Right ventricle myocardium superior (tissue), 1 donor: ENCODE measurements around the gene TSPAN5. TPM values are rescaled to one million over a fixed set of nuclear protein-coding genes. Genes with fewer than 3 reads are reported as not detected.

Experiments
- ATAC-seq: fragments of 200-7000 bp; cut with Tn5 transposase; one replicate; pipeline ENCODE4 v1.9.1; 2020; ENCODE audit warnings: mild to moderate bottlenecking; ENCODE audit not compliant: poor library complexity
- DNase-seq: peaks from one replicate; pipeline ENCODE4 v3.0.0-alpha.2; 2020
- intact Hi-C: fragments of 100-400 bp; cut with DNase I; formaldehyde crosslinking; loops from one replicate; pipeline ENCODE4 v1.11.2; 2022
- total RNA-seq: library from RNA; stranded (reverse); fragmentation: NEBNext Ultra II Directional; extraction: Animal tissue kit (Norgen Biotek cat#: 25700); gene quantifications from one replicate; pipeline ENCODE4 v1.2.1, GENCODE V29; 2021
- donor health status: DM: no; HTN: yes; CAD: no; lungs with severe emphysema.

Gene TSPAN5
- total RNA-seq, 1 donor from 2014 or later: 1.6 TPM

DNA sequence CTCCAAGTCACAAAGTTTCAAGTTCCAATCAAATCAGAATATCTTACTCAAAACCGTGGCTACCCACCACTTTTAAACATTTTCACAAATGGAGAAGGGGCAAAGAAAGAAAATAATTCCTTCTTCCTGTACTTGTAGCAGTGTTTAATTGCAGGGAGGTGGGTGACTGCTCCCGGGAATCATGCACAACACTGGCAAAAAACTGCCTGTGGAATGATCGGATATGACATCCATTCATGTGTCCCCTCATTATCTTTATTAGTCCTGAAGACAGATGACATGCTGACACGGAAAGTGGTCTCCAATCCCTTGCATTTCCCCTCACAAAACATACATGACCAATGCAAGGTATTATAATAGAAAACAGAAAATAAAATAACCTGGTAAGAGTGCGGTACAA, 2.0 kb downstream of the TSPAN5 start:
- intact Hi-C loops: no loop called here
- DNase-seq: no peak
- ATAC-seq: no peak

DNA sequence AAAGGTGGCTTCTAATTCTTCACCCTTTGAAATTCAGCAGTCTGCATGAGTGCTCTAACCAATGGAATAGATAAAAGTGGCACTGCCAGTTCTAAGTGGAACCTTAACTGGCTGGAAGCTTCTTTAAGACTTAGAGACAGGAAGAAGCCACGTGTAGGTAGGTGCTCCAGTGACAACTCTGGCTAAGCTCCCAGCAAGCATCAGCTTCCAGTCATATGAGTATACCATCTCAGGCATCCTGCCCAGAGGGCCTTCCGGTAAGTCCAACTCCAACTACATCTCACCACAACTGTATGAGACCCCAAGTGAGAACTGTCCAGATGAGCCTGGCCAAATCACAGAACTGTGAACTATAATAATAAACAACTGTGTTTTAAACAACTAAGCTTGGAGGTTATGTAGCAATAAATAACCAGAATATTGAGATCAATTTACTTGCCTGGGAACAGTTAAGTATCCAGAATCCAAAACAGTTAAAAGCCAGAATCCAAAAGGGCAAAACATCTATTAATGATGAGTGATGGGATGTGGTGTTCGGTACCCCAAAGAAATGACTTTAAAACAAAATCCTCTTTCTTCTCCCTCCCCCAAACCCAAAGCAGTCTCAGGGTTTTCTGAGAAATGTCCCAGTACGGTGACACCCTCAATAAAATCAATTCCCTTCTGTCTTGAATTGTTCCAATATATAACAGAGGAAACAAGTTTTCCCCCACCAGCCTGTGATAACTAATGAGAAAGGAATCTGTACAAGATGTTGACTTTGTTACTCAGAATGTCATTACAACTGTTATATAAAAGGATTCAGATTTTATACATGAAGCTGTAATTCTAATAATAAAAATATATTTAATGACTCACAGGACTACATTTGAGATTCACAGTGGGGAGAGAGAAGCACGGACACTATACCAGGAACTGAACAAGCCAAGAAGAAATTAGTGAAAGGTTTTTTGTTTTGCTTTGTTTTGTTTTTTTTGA, 4.2 kb downstream of the TSPAN5 start:
- intact Hi-C loops: no loop called here
- no peak for DNase-seq
- ATAC-seq: no peak

DNA sequence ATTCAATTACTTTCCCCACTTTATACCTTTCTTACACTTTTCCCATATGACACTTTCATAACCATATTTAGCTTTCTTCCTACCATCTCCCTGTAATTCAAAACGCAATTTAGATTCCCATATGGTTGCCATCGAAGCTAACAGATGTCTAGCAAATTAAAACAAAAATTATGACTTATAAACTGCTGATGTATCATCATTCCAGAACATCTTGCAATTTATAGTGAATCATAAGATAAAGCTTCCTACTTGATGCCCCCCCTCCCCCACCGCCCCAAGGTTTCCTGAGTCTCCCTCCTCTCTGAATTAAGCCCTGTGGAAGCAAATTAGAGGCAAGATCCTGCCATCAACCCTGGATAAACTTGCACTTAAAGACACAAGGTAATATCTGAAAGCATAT, 5.4 kb downstream of the TSPAN5 start:
- ATAC-seq (no peak), DNase-seq (no peak)
- intact Hi-C loops: no loop called here

DNA sequence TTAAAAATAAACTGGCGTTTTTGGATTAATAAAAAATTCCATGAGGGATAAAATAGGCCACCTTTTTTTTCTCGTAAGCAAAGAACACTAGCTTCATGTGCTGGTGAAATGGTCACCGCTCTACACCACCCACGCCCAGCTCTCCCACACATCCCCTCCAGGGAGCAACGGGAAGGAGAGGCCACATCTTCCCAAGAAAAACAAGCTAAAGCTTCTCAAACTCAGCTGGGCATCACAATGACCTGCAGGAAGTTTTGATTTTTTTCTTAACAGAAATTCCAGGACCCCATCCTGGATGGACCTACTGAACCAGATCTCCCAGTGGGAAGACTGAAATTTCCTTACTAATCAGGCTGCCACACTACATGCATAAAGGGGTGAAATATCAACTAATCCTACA, 9.8 kb downstream of the TSPAN5 start:
- no peak for ATAC-seq
- DNase-seq: no peak
- intact Hi-C loops: no loop called here

DNA sequence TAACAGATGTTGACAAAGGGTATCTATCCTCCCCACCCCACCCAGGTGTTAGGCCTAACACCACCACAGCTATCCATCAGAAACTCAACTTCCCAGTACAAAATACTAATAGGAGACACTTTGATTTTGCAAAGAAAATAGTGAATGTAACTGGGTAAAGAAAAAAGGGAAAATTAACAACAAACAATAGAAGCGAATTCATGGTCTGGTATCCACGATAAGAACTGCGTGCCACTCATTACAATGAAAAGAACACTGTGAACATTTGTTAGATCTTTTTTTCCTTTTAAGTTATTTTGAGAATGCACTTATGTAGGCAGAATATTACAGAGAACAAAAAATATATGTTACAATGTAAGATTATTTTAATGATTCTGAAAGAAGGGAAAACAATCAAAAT, 12.0 kb downstream of the TSPAN5 start:
- DNase-seq (no peak), ATAC-seq (no peak)
- intact Hi-C loops: no loop called here

DNA sequence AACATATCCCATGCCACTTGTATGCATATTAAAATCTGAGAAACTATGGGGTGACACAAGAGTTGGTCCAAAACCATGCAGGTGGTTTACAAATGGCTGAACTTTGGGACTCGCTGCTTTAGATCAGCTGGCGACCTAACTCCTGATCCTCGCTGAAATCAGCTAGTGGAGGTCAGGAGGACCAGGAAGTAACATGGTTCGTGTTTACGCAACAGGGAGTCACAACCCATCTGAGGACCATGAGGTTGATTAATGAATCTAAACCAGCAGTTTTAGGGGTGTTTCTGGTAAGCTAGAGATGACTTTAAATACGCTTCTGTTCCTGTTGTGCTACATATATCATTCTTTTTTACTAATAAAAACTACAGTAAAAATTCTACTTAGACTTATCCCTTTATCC, 12.9 kb downstream of the TSPAN5 start:
- no peak for DNase-seq
- no peak for ATAC-seq
- intact Hi-C loops: no loop called here

DNA sequence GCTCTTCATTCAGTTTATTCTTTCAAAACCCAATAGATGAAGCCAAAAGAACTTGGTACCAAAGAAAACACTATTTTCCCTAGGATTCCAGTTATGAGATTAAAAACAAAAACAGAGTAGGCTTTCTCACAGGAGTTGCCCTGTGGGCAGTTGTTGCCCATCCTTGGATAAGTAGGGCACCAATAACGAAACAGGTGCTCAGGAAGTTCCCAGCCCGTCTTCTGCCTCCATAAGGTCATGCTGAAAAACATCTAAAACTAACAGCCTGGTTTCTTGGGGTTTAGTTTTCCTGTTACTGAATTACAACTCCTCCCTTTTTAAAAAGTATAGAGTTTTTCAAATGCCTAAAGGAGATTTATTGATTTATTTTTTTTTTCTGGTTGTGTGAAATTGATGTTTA, 14.7 kb downstream of the TSPAN5 start:
- intact Hi-C loops: no loop called here
- DNase-seq (no peak), ATAC-seq (no peak)

DNA sequence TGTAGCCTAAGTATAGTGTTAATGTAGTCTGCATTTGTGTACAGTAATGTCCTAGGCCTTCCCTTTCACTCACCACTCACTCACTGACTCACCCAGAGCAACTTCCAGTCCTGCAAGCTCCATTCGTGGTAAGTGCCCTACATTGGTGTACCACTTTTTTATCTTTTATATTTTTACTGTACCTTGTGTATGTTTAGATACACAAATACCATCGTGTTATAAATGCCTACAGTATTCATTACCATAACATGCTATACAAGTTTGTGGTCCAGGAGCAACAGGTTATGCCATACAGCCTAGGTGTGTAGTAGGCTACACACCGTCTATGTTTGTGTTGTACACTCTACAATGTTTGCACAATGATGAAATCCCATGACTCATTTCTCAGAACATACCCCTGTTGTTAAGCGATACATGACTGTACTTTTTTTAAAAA, 15.4 kb downstream of the TSPAN5 start:
- ATAC-seq: no peak
- no peak for DNase-seq
- intact Hi-C loops: no loop called here

DNA sequence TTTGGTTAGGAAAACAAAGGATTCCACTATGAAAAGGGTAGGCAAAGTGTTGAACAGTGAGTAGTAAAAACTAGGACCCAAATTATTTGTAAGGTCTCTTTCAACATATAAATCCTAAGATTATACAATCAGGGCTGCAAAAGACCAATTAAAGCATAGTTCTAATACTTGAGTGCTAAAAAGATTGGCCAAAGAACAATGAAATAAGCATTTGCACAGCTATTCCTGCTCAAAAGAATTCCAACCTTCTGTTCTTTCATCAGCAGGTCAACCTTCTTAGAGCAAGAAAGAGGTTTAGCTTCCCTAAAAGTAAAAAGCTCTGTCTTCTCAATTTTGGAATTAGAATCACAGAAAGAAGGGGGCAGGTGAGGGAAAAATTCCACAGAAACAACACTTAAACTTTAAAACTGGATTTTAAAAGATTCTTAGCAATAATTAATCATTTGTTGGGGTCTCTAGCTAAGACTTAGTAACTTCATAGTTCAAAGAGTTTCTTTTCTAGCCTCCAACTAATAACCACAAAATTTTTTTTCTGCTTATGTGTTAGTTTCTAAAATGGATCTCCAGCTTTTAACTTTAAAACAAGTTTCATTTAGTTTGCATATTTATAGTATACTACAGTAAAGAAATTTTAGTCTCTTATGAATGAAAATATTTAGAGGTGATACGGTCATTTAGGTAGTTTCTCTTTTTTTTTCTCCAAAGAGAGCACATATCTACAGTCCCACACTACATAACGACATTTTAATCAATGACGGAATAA, 16.3 kb downstream of the TSPAN5 start:
- intact Hi-C loops: no loop called here
- no peak for ATAC-seq
- DNase-seq: no peak

DNA sequence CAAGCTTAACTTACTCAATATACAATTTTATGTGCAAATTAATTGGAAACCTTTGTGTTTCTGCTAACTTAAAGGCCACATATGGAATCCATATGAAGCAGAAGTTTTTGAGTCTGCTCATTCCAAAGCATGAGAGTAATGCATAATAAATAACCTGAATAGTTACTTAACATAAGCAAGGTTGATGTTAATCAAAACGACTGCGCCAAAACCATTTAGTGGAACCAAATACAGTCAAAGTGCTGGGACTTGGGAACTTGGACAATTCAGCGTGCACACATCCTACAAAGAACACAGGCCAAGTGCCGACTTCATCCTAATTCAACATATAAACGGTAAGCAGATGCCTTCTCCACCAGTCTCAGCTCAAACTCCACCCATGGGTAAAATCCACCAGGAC, 17.0 kb downstream of the TSPAN5 start:
- ATAC-seq (no peak), DNase-seq (no peak)
- intact Hi-C loops: no loop called here

DNA sequence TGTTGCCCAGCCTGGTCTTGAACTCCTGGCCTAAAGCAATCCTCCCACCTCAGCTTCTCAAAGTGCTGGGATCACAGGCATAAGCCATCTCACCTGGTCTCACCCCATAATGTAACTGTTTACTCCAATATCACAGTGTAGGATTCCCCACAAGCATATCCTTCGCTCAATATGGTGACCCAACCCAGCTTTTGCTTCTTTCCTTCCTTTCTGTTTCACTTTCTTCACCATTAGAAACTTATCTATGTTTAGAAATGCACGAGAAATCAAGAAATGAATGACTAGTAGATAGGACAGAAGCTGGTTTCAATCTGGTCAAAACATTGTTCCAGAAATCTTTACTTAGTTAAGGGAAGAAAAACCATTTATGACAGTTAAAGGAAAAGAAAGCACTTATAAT, 18.9 kb downstream of the TSPAN5 start:
- DNase-seq (no peak), ATAC-seq (no peak)
- intact Hi-C loops: no loop called here

DNA sequence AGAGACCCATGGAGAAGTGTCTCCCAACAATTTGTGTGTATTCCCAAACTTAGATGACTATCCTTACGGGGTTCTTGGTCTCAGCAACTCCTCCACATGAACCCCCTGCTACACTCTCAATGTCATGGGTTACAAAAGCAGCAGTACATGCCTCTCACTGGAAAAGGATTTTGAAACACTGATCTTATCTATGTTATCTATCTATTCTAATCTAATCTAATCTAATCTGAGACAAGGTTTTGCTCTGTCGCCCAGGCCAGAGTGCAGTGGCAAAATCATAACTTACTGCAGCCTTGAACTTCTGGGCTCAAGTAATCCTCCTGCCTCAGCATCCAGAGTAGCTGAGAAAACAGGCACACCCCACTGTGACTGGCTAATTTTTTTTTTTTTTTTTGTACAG, 19.3 kb downstream of the TSPAN5 start:
- DNase-seq (no peak), ATAC-seq (no peak)
- intact Hi-C loops: no loop called here

DNA sequence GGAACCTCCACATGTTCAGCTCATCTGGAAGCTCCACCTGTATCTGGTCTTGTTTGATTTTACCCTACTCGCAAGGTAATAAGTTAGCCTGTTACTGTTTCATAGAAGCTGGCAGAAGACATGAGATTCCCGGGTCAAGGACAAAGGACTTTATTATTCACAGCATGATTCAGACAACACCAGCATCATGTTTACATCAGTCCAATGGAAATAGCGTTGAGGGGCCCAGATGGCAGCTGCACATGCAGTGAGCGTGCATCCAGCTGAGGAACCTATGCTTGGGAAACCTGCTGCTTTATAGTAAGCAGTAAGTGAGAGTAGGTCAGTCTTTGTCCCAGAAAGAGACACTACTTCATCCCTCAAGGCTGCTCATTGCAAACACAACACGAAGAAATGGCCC, 19.8 kb downstream of the TSPAN5 start:
- DNase-seq (no peak), ATAC-seq (no peak)
- intact Hi-C loops: no loop called here

DNA sequence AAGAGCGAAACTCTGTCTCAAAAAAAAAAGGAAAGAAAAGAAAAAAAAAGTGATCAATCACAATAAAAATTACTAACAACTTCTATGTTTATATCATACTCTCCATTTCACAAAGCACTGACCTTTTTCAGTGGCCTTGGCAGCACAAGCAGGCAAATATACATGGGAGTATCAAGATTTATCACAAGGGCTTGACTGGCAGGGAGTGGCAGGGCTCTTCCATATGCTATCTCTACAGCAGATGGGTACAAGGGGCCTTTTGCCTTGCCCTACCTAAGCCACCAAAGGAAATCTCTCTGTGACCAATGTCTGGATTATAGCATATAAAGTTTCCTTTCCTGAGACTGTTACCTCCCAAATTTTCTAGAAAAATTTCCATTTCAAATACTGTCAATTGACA, 24.4 kb downstream of the TSPAN5 start:
- intact Hi-C loops: no loop called here
- no peak for DNase-seq
- no peak for ATAC-seq

DNA sequence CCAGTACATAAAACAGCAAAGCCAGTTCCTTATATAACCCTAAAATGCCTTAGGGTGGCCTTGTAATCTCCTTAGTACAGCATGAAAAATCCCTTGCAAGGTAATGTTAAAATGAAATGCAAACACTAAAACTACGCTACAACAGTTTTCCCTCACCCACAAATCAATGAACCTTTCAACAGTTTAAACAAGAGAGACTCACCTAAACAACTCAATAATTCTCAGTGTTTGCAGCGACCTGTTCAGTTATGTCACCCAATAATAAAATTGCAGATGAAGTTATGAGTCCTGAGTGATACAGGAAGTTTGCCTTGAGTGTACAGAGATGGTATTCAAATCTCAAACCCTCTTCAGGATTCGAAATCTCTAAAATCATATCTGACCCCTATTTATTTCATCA, 25.3 kb downstream of the TSPAN5 start:
- DNase-seq (no peak), ATAC-seq (no peak)
- intact Hi-C loops: no loop called here

DNA sequence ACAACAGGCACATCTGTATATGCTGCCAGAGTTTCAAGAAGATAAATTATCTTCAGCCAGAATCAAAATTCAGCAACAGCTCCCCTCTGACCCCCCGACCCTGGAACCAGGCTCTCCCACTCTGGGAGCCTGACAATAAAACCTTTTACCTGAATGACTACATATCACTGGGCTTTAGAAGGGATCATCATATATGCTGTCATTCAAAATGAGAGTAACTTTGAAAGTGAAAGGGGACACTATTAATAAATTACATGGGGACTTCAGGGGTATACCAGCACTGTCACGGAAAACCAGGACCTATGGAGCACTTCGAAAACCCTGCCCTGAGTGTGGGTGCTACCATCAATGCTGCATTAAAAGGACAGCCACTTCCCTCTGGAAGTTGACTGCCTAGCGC, 26.2 kb downstream of the TSPAN5 start:
- DNase-seq: no peak
- ATAC-seq: no peak
- intact Hi-C loops: no loop called here

DNA sequence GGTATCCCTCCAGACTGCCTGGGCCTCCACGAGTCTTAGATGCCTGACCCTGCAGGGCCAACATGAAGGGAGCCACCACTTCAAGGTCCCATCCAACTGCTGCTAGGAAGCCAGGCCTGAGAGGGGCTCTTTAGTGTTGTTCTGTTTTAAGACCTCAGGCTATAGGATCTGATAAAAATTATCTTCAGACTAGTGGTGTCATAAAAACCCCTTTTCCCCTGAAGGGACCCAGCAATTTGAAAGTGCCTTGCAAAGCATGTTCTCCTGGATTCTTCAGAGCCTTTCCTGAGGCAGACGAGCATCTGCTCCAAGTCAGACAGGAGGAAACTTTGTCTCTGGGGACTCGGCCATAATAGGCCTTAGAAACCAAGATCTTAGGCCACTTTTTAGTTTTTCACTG, 26.9 kb downstream of the TSPAN5 start:
- no peak for ATAC-seq
- intact Hi-C loops: no loop called here
- no peak for DNase-seq

DNA sequence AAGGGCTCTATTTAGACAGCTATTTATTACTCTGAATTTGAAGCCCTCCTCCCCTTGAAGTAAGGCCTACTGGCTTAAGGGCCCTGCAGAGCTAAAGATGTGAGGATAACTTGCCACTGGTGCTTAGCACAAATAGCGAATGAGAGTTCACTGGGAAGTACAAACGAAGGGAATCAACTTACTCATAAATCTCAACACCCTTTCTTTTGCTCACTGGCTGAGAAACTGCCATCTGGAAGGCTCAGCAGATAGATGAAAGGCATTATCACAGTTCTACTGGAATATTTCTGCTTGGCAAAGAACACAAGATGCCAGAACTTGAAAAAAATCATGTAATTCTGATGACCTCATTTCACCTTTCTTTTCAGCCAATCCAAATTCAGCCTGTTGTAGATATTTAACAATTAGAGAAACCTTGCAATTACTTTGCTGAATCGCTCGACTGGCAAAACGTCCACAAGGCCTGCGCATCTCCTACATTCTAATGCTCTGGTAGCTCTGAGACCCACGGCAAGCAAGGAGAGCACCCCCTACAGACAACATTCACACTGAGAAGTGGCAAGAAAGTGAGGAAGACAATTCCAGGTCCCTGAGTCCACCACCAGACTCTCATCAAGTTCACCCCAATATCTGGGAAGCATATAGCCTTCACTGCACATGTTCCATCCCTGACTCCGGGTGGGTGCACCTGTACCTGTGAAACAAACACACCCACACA, 27.5 kb downstream of the TSPAN5 start:
- ATAC-seq: no peak
- intact Hi-C loops: no loop called here

DNA sequence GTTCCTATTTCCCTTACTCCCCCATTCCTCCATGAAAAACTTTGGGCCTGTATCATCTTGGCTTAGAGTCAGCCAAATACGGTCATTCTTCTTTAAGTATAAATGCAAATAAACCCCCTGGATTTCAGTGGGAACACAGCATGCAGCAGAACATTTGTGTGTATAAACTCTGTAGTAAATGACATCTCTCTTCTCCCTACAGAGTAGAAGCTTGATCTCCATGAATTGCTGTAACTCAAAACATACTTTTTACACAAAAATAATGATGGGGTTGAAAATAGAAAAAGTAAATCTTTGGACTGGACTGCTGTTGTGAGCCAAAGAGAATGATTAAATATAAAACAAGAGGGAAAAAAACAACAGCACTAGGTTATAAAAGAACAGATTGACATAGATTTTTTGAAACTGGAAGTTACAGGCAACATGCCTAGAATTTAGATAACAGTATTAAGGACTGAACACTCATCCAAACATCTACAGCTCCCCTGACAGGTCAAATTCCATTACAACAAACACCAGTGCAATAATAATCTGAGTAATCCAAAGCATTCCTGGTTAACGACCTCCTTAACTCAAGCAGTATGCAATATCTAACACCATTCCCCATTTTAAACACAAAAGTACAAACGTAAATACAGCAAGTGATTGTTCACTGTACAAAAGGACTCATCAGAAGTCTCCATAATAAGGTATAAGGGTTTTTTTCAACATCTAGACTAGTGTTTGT, 30.7 kb downstream of the TSPAN5 start:
- peak; percentile 73 for ATAC-seq
- intact Hi-C loops: no loop called here
- DNase-seq: no peak

More for the DNA sequence above, 27.5 kb downstream of the TSPAN5 start:
- no peak for DNase-seq
